Neural progenitor cell (in vitro differentiated cells): Measurements from ENCODE around the gene XPNPEP3.

ENCODE experiments used
- CTCF ChIP-seq: fragments of 200-600 bp; sonication (generic); IDR thresholded peaks from 2 replicates; pipeline ENCODE4 v1.5.1; 2017; ENCODE audit warnings: antibody characterized with exemption, mild to moderate bottlenecking
- EZH2 ChIP-seq: fragments of 200-600 bp; sonication (generic); IDR thresholded peaks from 2 replicates; pipeline ENCODE4 v1.6.1; 2017; ENCODE audit warnings: antibody characterized with exemption, mild to moderate bottlenecking, moderate library complexity

- TF ChIP-seq CTCF (no peak), EZH2 (no peak)
Measured at GRCh38 chr22:40894417-40894816, 37.5 kb downstream of the XPNPEP3 start.
